GM19351 (cell line): ENCODE data around the gene GATD1.

ENCODE experiments used
- ATAC-seq: cut with Tn5 transposase; IDR thresholded peaks from one replicate; pipeline ENCODE4 v1.9.1; 2021; ENCODE audit warnings: mild to moderate bottlenecking, moderate library complexity; ENCODE audit not compliant: unreplicated experiment

The GATD1 gene

GRCh38 chr11:782264-783174, 5.2 kb upstream of the GATD1 start:
- no peak for ATAC-seq

- ATAC-seq: no peak
Measured at GRCh38 chr11:779955-780532, 2.8 kb upstream of the GATD1 start.

- no peak for ATAC-seq
Measured at GRCh38 chr11:778976-779954, 2.0 kb upstream of the GATD1 start.

DNA sequence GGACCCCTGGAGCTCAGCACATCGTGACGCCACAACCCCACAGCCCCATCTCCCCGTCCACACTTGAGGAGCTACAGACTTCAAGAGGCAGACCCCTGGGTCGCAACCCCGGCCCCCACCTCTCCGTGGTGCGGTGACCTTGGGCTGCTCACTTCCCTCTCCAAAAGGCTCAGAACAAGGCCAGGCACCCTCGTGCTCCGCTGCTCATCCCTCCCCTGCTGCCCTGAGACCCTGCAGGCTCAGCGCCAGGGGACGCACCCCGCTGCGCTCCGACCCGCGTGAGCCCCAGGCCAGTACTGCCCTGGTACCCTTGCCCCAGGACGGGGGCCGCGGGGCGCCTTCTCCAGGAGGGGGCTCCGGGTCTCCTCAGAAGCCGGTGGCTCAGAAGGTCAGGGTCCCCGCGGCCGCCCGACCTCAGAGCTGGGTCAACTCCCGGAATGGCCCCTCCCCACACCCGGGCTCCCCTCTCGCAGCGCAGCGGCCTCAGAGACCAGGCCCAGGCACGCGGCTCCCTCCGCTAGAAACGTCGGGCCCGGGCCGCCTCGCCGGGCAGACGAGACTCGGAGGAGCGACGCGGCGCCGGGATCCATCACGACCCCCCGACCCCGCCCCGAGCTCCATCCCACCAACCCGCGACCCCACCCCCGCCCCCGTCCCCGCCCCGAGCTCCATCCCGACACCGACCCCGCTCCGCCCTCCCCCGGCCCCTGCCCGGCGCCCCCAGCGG, 563 bp downstream of the GATD1 start:
- ATAC-seq: peak; percentile 34

DNA sequence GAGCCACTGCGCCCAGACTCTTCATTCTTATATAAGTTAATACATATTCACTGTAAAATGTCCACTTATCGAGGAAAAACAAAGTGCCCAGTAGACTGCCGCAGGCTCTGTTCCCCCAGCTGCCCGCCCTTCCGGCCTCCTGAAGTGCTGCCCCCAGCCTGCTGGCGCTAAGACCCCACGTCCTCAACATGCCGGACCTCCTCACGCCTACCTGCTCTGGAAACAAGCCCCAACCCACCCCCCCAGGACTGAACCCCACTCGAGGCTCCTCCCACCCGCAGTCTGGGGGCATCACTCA, 1.1 kb downstream of the GATD1 start:
- no peak for ATAC-seq

DNA sequence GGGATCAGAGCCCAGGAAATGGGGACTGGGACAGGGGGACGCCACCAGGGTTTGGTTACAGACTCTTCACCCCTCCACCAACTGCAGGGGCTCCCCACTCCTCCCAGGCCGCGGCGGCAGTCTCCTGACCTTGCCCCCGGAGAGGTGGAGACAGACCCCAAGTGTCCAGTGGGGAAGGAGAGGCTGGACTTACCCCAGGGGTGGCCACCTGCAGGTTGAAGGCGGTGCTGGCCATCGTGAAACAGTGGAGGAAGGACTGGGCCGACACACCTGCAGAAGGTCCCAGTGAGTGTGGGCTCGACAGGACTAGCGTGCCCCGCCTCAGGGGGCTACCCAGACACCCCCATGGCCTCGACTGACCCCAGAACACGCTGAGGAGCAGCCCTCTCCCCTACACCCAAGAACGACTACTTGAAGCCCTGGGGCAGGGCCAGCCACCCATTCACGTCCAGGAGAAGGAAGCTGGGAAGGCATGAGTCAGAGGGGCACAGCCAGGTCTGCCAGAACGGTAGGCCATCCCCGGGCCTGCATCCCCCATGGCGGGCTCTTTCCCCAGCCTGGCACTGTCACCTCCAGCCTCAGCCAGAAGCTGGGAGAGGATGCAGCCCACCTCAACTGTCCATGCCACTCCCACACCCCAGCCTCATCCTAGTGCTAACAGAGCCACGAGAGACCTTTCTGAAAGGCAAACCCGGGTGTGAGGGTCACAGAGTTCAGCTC, 2.3 kb downstream of the GATD1 start:
- ATAC-seq: no peak

DNA sequence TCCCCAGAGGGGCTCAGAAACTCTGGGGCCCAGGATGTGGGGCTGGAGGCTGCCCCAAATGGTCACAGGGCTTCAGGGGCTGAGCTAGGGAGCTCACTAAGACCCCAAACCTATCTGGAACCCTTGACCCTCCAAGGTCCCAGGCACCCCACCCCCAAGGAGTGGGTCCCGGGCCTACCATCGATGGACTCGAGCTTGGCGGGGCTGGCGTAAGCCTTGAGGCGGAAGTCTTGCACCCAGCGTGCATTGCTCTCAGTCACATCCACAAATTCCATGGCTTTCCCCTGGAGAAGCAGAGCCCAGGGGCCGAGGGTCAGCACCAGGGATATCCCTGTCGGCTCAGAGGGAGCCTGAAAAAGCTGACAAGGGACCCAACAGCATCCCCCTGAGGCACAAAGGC, 3.5 kb downstream of the GATD1 start:
- ATAC-seq: no peak

DNA sequence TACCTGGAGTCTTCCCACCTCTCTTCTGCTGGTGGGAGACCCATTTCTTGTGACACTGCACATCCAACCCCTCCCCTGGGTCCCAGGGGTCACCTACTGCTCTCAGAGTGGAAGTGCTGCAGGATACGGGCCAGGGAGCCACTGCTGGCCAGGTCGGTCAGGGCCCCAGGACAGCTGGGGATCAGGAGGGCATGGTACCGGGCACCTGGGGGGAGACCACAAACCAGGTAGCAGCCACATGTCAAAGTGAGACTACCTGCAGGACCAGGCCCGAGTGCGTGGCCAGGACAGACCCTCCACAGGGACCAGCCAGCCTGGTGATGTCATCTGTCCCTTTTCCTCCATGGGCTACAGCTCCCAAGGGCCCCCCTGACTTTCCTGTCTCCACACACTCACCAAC, 3.9 kb downstream of the GATD1 start:
- ATAC-seq: no peak

GRCh38 chr11:772429-773390, 4.6 kb downstream of the GATD1 start:
- ATAC-seq: no peak

GRCh38 chr11:771617-772204, 5.6 kb downstream of the GATD1 start:
- ATAC-seq: no peak

- ATAC-seq: no peak
Measured at GRCh38 chr11:770642-771616, 6.4 kb downstream of the GATD1 start.

DNA sequence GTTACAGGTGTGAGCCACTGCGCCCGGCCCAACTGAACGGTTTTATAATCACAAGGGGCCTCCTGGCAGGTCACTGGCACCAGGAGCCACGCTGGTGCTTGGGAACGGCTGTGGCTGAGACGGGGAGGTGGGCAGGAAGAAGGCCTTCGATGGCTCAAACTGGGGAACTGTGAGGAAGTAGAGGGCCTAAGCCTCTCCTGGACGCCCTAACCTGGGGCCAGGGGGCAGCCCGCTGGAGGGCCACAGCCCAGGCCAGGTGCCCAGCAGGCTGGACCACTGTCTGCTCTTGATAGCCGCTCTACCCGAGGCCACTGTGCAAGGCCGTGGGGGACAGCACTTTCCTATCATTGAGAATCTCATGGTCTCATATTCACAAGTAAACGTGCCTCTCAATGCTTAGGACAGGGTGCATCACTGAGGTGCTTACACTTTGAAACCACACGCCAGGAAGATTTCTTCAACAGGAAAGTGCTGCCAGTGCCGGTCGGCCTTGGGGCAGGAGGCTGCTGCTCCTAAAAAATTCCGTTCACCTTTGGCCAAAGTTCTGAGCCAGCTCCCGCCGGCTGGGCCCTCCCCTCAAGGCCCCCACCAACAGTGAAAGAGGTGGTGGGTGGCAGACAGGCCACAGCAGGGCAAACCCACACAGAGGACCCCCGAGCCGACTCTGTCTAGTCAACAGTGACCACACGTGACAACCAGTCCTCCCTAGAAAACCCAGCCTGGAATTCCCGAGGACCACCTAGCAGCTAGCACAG, 7.2 kb downstream of the GATD1 start:
- ATAC-seq: no peak

DNA sequence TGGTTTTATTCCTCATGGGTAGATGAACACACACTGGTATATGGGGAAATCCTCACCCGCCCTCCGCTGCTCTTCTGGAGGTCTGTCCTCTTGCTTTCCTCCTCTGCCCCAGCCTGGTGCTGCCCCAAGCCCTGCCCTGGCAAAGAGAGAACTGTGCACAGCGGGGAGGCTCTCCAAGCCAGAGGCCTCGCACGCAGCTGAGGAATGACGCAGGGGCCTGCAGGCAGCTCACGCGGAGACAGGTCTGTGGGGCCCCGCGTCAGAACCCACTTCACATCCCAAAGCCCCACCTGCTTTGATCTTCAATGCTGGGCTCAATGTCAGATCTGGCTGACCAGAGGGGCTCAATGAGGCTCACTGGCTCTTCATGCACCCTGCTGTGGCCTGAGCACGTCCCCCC, 10.0 kb downstream of the GATD1 start:
- ATAC-seq: no peak

GRCh38 chr11:766936-767210, 10.4 kb downstream of the GATD1 start:
- no peak for ATAC-seq

GRCh38 chr11:766106-766935, 11.0 kb downstream of the GATD1 start:
- no peak for ATAC-seq

DNA sequence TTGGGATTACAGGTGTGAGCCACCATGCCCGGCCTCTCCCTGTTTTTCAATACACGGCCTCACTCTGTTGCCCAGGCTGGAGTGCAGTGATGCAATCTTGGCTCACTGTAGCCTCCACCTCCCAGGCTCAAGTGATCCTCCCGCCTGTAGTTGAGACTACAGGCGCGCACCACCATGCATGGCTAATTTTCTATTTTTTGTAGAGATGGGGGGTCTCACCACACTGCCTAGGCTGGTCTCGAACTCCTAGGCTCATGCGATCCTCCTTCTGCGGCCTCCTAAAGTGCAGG, 11.5 kb downstream of the GATD1 start:
- ATAC-seq: no peak
